ENCODE data around the gene HAAO.

The HAAO gene

DNA sequence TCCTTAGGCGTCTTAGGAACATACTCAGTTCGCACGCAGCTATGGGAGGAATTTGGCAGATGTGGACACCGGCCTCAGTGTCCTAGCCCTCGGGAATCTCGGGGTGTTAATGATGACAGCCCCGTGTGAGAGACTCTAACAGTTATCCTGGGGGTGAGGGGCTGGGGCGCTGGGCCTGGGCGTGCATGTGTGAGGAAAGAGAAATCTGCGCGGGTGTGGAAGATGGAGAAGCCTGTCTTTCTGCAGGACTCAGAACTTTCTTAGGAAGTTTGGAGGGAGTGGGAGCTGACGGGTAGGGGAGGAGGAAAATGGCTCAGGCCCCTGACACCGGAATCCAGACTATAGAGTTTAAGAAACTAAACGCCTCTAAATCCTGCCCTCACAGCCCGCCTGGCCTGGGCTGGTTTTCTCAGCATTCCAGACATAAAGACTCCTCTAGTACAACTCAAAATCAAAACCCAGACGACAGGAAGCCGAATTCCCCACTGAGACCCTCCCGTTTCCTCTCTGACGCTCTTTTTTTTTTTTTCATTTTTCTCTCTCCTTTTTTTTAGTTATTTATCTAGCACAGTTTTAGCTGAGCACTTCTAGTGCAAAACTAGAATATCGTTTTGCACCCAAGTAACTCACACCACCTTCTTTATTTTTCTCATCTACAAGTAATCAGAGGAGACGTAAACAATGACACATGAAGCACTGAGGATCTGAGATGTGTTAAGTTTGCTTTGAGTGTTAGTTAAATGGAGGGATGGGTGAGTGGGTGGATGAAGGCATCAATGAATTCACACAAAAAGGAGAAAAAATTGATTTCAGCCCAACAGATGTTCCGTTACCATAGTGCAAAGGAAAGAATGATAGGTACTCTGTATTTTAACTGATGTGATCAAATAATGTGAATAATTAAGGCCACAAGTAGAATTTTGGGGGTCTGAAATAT, 1.2 kb upstream of the HAAO start:
- DNase-seq (ENCODE audit: low read depth): no peak

DNA sequence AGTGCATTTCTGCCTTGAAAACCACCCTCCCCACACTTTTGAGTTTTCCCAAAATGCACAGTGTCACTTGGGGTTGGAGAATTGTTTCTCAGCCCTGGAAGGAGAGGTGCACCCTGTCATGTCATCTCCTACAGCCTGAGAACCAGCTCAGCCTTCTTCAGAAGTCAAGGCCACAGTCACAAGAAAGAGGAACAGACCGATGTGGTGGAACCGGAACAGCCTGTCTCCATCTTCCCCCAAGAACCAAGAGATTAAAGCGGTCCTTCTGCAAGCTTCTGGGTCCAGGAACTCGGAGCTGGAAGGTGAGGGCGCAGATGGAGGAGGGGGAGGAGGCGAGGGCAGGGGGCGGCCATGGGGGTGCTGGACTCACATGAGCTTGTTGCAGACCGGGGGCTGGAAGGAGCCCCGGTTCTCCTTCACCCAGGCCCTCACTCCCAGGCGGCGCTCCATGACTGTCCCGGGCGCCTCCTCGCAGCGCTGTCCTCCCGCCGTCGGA, 248 bp downstream of the HAAO start:
- DNase-seq (ENCODE audit: low read depth): no peak

DNA sequence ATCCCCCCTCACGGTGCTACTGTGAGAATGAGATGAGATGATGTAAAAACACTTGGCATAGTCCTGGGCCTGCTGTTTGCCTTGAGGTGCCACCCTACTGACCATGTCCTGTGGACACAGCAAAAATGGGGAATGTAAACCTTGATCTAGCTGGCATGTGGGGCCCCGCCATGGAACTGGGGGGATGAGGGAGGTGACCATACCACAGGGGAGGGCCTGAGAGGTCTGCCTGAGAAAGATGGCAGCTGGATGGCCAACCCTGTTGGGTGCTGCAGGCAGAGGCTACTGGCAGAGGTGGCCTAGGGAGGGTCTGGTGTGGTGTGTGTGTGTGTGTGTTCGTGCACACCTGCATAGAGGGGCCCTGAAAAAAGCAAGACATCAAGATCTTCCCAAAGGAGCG, 777 bp downstream of the HAAO start:
- DNase-seq (ENCODE audit: low read depth): no peak

DNA sequence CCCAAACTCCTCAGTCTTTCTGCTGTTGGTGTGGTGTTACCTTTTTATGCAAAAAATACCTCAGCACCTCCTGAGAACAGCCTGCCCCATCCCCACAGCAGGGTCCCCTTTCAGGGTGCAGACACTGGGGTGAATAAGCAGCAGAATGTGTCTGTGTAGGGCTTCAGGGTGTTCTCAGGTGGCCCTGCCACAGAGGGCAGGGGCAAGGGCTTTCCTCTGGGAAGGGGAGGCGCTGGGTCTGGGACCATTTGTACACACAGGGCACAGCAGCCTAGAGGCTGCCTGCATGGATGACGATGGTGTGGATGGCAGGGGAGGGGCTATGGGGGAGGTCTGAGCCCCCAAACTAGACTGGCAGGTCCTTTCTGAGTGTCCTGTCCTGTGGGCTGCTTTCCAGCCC, 2.6 kb downstream of the HAAO start:
- DNase-seq (ENCODE audit: low read depth): no peak

DNA sequence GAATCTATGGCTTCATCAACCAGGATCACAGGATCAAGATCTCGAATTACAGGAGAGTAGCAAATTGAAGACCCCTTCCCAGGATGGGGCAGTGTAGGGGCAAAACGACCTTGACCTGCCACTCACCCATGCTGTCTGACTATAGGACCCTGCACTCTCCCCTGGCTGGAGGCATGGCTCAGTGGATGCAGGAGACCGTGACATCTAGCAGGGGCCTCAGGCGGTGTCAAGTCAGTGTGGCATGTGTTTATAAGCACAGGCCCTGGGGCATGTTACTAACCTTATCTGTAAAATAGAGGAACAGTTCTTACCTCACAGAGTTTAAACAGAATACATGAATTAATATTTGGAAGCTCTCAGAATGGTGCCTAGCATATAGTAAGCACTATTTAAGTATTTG, 3.5 kb downstream of the HAAO start:
- no peak for DNase-seq (ENCODE audit: low read depth)

DNA sequence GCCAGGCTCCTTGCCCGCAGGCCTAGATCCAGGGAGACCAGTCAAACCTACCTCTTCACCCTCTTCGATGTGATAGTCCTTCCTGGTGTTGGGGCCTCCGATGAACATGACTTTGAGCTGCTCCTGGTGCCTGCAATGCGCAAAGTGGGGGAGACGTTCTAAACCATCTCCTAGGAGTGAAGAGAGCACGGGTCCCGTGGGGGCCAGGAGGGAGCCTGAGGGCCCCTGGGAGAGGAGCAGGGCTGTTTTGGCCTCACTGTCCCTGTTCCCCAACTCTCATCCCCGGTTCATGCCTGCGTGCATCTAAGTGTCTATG, 3.9 kb downstream of the HAAO start:
- no peak for DNase-seq (ENCODE audit: low read depth)

DNA sequence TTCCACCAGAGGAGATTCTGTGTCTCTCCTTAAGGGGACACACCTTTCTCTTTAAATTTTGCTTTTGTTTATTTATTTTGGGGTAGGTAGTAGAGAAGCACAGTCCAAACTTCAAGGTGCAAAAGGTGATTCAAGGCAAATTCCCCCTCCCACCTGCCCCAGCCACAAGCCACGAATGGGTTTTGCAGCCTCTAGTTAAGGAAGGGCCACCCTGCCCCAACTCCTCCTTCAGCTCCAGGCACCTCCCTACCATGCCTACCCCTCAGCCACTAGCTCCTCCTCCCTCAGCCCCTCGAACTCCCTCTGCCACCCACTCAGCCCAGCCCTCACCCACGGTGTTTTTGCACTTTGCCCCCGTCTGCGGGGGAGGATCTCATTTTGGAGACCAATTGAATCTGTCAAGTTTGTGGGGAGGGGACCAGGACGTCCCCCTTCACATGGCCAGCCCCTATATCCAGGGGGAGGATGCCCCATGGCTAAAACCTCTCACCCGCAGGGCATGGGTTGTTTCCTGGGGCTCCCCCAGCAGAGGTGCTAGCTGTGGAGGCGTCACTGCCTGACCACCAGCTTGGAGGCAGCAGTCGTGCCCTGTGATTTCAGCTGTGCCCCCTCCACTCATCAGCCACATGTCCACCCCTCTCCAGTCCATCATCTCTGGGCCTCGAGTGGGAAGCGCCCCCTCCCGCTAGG, 4.5 kb downstream of the HAAO start:
- no peak for DNase-seq (ENCODE audit: low read depth)

DNA sequence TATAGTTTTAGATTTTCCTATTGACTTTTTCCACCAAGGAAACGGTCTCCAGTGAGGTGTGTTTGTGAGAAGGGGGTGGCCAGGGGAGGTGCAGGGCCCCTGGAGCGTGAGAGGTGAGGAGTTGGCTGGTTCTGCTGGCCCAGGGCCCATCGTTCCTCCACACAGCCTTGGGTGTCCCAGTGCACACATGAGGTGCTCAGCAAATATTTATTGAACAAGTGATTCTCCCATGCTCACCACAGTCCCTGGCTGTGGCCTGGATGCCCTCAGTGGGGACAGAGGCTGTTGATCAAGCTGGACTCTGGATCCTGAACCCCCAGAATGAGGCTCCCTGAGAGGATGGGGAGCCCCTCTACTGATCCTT, 5.0 kb downstream of the HAAO start:
- DNase-seq (ENCODE audit: low read depth): no peak

DNA sequence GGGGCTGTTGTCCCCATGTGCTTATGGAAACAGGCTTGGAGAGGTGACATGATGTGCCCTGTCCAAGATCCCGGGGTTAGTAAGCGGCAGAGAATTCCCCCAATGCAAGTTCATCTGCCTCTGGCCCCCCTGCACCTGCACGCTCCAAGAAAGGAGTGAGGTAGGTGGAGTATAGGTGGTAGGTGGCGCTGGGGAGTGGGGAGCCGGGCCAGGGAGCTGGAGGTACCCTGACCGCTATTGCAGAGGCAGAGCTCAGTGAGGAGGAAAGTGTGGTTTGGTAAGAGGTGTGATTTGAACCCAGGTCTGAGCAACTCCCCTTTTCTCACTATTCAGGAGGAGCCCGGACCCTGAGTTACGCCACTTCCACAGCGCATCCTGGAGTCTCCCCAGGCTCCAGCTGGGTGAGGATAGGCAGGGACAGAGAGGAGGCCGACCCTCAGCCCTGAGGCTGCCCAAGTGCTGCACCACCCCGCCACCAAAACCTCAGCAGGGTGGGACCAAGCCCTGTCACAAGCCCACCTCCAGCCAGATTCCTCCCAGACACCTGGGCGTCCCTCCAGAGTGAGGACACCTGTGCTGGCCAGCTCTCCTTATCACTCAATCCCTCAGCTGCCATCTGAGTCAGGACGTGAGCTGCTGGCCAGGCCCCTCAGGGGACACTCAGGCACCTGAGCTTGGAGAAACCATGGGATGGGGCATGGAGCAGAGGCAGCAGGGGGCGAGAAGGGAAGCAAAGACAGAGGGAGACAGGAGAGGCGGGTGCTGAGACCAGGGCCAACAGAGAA, 5.6 kb downstream of the HAAO start:
- no peak for DNase-seq (ENCODE audit: low read depth)

DNA sequence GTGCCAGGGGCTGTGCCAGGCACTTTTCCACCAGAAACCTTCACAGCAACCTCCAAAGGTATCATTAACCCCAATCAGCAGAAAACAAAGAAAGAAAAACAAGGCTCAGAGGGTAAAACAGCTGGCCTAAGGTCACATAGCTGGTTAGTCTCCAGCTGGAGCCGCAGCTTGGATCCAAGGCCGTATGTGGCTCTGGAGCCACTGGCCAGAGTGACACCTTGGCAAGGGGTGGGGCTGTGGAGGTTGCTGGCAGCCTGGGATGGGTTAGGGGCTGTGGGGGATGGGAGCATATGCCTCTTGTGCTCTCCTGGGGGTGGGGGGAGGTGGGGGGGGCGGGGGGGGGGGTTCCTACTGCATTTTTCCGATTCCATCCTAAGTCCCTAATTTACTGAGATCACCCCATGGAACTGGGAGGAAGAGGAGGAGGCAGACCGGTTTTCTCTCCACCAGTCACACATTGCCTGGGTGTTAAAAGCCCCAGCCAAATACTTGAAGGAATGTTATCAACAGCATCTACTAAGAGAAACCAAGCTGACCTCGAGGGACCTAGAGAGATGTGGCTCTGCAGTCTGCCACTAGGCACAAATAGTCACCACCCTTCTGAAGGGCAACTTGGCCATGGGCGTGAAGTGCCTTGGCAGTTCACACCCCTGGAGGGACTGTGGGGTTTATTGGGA, 8.0 kb downstream of the HAAO start:
- DNase-seq (ENCODE audit: low read depth): no peak

DNA sequence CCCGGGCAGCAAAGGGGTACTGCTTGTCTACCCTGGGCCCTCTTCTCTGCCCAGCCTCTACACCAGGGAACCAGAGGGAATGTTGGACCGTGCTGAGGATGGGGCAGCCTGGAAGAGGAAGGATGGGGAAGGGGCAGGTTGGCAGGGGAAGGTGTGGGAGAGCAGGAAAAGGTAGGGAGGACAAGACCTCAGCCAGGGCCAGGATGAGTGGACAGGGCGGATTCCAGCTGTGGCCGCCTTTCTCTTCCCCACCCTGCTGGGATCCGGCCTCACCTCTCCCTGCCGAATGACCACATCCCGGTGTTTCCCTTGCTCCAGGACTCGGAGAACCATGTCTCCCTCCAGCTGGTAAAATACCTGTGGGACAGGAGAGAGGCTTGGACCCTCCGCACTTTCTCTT, 8.9 kb downstream of the HAAO start:
- no peak for DNase-seq (ENCODE audit: low read depth)

DNA sequence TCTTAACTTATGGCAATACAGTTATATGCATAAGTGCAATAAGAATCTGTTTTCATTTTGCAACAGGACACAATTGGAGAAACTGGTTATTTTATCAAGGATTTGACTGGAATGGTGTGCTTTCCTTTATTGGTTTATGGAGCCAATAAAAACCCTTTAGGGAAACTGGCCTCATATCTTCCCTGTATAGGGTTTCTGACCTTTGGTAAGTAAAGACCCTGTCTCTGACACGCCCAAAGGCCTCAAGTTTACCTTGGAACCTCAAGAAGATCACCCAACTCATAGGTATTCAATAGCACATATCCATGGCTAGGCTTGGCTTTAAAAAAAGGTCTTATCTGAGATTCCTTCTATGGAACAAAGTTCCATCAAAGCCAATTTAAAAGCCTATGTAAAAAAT, 11.2 kb downstream of the HAAO start:
- DNase-seq (ENCODE audit: low read depth): no peak

DNA sequence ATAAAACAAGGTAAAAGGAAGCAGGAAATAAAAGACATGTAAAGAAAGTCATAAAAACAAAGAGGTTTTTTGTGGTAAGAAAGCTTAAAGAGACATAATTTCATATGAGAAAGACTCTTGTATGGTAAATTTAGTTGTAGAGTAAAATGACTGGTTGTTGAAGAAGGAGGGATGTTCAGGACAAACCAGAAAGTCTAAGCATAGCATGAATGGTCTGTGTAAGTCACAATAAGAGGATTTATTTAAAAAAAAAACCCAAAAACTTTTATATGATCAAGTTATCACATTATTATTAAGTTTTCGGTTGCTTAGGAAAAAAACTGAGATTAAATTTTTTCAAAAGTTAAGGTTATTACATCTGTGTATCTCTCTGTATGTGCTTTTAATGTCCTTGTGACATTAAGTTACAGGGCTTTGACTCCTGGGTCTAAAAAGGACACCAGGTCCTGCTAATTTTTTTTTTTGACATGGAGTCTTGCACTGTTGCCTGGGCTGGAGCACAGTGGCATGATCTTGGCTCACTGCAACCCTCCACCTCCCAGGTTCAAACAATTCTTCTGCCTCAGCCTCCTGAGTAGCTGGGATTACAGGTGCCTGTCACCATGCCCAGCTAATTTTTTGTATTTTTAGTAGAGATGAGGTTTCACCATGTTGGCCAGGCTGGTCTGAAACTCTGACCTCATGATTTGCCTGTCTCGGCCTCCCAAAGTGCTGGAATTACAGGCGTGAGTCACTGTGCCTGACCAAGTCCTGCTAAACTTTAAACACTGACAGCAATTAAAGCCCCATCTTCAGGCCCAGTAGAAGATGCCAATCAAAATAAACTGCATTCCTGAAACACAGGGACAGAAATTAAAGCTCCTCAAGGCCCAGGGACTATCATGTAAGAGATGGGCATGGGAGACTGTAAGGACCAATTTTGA, 14.2 kb downstream of the HAAO start:
- DNase-seq (ENCODE audit: low read depth): no peak

DNA sequence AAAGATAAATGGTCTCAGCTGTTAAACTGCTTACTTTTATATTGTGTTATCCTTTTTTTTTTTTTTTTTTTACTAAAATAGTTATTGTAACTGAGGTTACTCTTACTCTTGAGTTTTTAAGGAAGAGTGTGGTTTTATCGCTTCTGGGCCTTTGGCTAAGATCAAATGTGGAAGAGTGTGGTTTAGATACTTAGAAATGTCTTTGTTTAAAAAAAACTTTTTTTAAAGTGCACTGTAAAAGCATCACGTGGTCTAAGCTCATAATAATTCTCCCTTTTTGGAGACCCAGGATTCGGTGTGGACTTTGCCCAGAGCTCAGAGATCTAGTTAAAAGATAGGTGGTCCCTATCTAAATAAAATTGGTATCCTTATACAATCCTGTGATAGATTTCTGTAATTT, 16.6 kb downstream of the HAAO start:
- DNase-seq (ENCODE audit: low read depth): no peak

DNA sequence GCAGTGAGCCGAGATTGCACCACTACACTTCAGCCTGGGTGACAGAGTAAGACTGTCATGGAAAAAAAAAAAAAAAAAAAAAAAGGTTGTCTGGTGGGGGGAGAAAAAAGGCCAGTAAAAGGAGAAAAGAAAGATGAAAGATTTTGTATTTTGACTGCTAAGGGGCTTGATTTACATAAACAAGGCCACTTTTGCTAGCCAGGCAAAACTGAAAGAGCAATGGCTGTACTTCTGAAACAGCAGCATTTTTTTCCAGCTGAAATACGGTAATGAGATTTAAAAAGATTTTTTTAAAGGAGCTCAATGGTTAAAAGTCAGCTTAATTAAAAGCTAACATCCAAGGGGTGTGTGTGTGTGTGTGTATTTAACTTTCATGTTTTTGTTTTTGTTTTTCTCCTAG, 17.2 kb downstream of the HAAO start:
- no peak for DNase-seq (ENCODE audit: low read depth)

DNA sequence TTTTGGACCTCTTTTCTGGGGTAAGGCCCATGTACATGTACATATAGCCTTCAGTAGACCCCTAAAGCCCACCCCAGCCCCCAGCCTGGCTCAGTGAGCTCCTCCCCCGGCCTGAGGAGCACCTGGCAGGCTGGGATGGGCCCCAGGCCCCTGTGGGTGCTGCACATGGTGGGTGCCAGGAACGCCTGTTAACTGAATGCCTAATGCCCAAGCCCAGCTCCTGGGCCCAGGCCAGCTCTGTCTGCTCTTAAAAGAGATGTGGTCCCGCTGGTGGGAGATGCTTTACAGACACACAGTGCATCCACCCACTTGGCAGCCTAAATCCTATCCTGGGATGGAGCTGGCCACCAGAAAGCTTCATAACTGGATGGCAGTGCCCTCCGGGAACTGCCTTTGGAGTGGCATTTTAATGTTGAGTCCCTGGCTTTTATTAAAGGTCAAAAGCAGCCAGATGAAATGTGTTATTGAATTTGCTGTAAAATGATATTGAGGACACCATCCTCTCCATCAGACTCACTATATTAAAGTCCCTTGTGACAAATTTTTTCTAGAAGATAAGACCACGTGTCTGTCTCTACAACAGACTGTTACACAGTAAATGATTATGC, 20.7 kb downstream of the HAAO start:
- no peak for DNase-seq (ENCODE audit: low read depth)

DNA sequence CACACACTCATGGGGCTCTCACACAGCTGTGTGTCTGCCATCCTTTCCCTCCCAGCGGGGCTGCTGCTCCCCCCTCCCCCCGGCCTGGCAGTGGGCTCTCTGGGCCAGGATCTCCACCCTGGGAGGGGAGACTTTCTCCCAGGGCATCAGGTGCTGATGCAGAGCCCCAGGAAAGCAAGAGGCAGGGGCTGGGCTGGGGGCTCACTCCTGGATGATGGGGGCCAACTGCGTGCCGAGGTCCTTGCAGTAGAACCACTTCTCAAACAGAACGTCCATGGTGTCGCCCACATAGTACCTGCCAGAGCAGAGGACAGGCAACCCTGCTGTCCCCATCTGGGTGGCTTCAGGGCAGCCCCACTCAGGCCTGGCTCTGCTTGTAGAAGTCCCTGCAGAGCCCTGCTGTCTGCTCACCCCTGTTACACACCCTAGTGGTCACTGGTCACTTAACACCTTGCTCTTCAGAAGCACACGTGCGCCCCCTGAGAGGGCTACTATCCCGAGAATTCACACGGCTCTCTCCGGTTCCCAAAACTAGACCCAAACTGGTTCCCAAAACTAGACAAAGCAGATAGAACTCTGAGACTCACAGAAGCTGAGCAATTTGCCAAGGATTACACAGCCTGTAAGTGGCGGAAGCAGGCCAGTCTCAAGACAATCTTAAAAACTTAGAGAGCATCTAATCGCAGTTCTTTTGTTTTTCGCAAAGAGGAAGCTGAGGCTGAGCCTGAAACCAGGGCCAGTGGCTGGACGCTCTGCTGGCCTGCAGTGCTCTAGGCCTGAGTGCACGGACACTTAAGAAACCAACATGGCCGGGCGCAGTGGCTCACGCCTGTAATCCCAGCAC, 21.9 kb downstream of the HAAO start:
- peak; percentile 63 for DNase-seq (ENCODE audit: low read depth)

DNA sequence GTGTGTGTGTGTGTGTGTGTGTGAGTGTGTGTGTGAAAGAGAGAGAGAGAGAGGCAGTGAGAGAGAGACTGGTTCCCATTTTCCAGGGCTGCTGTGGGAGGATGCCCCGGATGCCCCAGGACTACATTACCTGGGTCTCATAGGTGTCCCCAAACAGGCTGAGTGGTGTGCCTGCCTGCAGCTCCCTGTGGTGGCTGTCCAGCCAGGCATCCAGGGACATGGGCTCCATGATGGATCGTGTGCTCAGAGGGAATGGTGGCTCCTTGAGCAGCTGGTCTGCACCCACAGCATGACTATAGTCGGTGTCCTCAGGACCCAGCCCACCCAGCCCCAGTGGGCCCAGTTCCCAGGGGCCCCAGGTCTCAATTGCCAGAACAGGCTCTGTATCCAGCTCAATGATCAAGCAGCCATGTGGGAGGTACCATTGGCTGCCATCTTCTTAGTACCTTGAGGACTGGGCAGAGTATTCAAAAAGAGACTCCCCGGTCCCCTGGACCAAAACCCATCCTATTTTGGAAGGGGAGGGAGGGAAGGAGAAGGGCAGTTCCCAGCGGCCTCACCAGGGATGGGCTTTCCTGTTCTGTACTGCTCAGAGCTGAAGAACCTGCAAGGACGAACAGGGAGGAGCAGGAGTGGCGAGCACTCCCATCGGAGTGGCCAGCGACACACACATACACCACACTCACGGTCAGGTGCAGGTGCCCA, 22.6 kb downstream of the HAAO start:
- no peak for DNase-seq (ENCODE audit: low read depth)

DNA sequence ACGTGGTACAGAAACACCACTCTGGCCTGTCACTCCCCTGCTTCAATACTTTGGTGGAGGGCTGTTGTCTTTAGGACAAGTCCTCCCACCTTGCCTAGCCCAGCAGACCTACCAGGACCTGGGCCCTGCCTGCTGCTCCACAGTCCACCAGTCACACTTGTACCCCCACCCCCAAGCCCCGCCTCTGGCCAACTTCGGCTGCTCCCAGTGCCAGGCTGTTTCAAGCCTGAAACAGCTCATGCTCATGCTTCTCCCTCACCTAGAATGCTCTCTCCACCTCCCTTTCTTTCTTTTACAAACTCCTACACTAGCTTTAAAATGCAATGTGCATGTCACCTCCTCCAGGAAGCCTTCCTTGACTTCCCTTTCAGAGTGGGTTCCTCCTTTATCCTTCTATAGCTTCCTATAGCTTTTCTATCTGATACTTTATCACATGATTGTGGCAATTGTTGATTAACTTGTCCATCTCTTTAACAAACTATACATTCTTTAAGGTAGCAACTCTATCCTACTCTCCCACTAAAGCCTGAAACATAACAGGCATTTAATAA, 23.6 kb downstream of the HAAO start:
- no peak for DNase-seq (ENCODE audit: low read depth)

Measured in ELR (cell line).